HG03439 (cell line): ENCODE data around the gene VEGFB.
"Not testable (repeated sequence)": the region's sequence is repeated elsewhere in the genome, so short reads cannot be mapped to it uniquely, and the experiment has no call there.

Experiments
- ATAC-seq: cut with Tn5 transposase; IDR thresholded peaks from one replicate; pipeline ENCODE4 v1.9.1; 2021; ENCODE audit warnings: mild to moderate bottlenecking, moderate library complexity; ENCODE audit not compliant: unreplicated experiment

Gene VEGFB

GRCh38 chr11:64245797-64246620, 11.6 kb downstream of the VEGFB start:
- ATAC-seq: no peak

DNA sequence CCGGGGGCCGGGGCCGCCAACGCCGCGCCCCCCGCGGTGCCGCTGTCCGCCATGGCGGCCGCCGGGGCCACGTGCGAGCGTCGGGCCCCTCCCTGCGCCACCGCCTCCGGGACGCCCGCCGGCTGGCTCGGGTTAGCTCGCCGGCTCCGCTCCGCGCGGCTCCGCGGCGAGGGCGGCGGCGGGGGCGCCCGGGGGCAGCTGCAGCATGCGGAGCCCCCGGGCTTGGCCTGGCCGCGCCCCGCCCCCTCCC, 12.2 kb downstream of the VEGFB start:
- not testable (repeated sequence) for ATAC-seq

GRCh38 chr11:64246871-64247728, 12.7 kb downstream of the VEGFB start, which contains the start of gene PPP1R14B:
Gene PPP1R14B (minus strand): TSS chr11:64246943. CDS start chr11:64246673, 270 bp downstream.
- ATAC-seq: no peak

GRCh38 chr11:64247729-64248531, 13.5 kb downstream of the VEGFB start:
- ATAC-seq: no peak

DNA sequence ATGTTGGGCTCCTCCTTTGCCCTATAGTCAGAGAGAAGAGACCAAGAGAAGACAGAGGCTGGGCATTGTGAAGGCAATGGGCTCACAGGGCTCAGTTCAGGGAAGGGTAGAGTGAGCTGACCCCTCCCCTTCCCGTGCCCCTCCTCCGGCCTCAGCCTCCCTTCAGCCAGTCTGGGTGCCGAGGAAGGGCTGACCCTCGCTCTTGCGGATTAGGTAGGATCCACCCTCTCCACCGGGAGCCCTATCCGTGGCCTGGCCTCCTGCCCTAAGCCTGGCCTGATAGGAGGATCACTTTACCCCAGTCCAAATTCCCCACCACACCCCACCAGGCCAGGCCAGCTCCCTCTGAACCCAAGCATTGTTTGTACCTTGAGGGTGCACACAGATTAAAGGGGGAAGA, 14.2 kb downstream of the VEGFB start:
- no peak for ATAC-seq

- ATAC-seq: no peak
Observed at GRCh38 chr11:64249038-64249437, 14.7 kb downstream of the VEGFB start.

DNA sequence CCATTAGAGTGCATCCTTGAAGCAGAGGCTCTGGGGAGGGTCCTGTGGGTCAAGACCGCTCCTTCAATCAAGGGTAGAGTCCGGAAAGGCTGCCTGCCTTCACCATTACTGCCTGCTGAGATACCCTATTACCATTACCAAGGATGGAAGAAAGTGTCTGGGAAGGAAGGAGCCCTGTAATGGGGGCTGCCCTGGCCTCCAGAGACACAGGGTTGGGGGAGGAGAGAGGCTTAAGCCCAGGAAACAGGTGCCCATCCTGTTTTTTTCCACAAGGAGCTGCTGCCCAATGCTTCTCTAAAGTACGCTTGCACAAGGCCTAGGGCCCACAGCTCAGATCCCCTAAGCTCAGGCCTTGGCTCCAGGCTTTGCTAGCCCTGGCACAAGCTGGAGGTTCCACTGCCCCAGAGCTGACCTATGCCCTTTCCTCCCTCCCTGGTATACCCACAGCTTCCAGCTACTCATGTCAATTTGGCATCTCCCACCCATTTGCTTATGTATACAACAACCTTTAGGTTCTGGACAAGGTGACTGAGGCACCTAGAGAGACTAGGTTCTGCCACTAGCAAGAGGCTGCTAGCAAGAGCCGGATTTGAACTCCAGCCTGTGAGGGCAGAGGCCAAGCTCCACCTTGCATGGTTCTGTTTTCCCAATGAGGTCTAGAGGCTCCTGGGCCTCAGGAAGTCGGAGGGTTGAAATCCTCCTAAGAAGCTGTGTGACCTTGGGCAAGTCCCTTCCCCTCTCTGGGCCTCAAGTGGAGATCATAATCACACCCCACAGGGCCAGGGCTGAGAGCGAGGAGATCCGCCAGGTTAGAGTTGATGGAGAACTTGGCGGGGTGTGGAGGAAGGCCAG, 15.4 kb downstream of the VEGFB start:
- ATAC-seq: no peak

DNA sequence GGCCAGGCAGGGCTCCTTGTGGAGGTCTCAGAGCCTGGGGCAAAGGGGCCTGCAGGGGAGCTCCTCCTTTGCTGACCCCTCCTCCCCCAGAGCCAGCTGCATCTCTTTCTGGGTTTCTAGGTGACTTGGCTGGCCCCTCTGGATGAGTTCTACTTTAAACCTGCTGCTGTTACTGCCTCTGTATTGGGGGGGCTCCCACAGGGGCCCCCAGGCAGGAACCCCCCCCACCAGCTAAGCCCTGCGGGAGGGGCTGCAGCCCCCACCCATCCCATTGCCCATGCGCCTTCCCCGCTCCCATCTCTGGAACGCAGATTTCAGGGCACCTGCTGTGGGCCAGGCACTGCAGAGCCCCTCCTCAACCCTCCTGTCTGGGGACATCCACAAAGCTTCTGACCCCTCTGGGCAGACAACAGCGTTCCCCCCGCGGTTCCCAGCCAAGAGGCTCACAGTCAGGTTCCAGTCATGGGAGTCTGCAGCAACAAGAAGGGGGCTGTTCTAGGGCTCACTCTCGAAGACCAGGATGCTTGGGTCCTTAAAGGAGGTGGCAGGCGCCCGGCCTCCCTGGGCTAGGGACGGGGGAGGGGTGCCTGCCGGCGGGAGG, 16.1 kb downstream of the VEGFB start:
- no peak for ATAC-seq

GRCh38 chr11:64251016-64251752, 16.8 kb downstream of the VEGFB start, which contains the start of gene PLCB3:
Gene PLCB3 (plus strand): TSS chr11:64251530. CDS start chr11:64251650, 120 bp downstream.
- ATAC-seq: no peak

GRCh38 chr11:64251753-64252002, 17.3 kb downstream of the VEGFB start:
- ATAC-seq: no peak

DNA sequence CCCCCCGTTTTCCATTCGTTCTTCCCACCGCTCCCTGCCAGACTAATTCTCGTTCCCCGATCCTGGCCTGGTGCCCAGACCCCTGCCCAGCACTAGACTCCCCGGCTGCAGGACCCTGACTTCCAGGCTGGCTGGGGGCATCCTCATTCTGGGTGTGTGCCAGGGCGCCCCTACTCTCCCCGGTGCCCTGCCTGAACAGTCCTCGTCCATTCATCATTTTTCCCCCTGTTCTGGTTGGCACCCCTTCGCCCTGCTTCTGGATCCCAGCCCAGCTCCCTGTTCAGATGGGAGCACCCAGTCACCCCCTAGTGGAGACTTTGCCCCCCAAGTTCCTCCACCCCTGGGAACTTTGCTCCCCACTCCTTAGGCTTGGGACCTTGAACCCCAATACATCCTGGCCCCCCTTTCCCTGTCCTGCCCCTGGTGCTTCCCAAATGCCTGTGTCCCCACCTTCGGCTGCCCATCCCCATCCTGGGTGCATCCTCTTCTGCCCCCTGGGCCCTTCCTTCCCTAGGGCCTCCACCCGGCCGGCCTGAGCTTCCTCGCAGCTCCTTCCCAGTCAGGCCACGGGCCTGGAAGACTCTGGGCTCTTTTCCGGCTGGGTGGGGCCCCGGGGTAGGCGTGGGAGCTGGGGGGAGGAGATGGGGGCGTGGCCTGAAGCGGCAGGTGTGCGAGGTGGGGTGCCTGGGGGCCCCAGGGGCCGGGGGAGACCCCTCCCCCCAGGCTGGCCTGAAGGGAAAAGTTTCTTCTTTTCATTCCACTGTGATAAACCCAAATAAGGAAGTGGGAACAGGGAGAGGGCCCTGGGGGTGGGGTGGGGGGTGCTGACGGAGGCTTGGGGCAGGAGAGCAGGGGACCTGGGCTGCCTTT, 17.9 kb downstream of the VEGFB start:
- no peak for ATAC-seq

- ATAC-seq: no peak
Observed at GRCh38 chr11:64253043-64253442, 18.7 kb downstream of the VEGFB start.

DNA sequence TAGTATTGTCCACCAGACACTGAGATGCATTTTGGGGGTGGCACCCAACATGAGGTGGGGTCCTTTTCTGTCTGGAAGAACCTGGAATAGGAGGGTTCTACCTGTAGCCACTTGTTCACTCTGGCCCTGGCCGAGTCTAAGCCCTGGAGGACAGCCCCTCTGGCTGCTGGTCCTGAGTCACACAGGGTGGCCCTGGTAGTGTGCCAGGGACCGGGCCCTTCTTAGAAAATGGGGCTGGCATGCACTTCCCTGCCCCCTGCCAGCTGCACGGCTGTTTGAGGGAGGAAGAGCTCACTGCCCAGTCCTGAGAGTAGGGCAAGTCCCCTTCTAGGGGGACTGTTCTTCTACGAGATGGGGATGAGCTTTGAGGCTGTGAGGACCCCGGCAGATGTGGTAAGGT, 19.1 kb downstream of the VEGFB start:
- no peak for ATAC-seq

DNA sequence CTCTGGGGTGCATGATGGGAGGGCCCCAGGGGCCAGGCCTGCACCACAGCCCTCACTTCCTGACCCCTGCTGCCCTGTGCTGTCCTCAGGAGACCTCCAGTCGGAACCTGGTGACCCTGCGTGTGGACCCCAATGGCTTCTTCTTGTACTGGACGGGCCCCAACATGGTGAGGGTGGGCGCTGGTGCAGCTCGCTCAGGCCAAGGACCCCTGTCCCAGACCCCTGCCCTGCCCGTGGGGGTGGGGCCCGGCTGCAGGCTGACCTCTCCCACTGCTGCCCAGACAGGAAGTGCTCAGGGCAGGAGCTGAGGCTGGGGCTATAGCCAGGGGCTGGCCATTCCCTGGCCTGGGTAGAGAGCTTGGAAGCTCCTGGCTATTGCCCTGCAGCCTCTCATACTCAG, 19.9 kb downstream of the VEGFB start:
- no peak for ATAC-seq

- ATAC-seq: no peak
Observed at GRCh38 chr11:64255135-64256128, 21.0 kb downstream of the VEGFB start.

GRCh38 chr11:64256300-64256699, 21.9 kb downstream of the VEGFB start:
- no peak for ATAC-seq

DNA sequence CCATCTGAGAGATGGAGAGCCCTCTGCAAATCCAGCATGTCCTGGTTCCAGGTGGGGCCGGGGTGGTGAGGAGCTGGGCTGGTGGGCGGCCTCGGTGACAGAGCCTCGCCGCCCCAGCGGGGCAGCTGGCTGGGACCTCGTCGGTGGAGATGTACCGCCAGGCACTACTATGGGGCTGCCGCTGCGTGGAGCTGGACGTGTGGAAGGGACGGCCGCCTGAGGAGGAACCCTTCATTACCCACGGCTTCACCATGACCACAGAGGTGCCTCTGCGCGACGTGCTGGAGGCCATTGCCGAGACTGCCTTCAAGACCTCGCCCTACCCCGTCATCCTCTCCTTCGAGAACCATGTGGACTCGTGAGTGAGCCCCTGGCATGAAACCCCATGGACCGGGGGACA, 24.0 kb downstream of the VEGFB start:
- no peak for ATAC-seq
